Measurements from ENCODE around the gene DCST1. TPM values are rescaled to one million over a fixed set of nuclear protein-coding genes. Genes with fewer than 3 reads are reported as not detected.

Gene DCST1
- total RNA-seq, 1 experiment from 2014 or later: 0.15 TPM

DNA sequence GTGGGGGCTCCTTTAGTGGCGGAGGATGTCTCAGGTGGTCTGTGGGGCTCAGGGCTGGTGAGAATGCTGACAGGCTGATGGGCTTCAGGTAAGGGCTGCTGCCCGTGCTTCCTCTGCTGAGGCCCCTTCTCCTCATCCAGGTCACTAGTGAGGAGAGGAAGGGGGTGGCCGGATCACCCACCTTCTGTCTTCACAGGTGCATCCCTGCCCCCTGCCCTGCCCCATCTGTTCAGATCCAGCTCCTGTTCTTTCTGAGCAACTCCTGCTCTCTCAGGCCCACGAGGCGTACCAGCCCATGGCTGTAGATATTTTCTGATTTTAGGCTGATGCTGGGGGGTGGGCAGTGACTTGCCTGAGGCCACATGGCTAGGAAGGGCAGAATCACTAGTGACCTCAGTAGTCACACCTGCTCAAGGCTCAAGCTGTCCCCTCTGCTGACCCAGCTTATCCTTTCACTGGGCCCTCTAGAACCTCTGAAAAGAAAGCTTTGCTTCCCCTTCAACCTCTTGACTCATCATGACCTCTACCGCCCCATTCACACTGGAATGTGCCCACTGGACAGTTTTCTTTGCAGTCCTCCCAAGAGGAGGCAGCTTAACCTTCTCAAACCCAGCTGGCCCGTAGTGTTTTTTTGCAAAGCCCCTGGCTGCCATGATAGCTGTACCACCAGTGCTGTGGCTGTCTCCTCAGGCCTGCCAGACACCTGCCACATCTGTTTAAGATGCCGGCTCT lies 14.8 kb upstream of the DCST1 start:
- Mint-ChIP-seq H3K4me1 (peaks cover 34% of the 10 kb centered on the region), H3K27me3 (ENCODE audit: low read depth) (peaks cover 4% of the 10 kb centered on the region; the same call in 1 of the 2 replicates), H3K27ac (no peak overlapping the region), H3K9me3 (no peaks in the 10 kb centered on the region), H3K4me3 (no peak overlapping the region), H3K36me3 (peaks cover 3% of the 10 kb centered on the region; the same call in 1 of the 2 replicates)
- CTCF ChIA-PET: interaction anchor here (1.0 to 4.9 kb wide), 16 partner anchors 12 to 208 kb away, joined by 3 to 49 read pairs (median 10); partner anchors contain the start of genes ADAM15, LENEP, PBXIP1 and SHC1
- ATAC-seq: no peak
- TF ChIP-seq JUN (CRISPR knock-in tag; IDR thresholded peaks at IDR 0.05) (no peak), ATF1 (CRISPR knock-in tag; IDR thresholded peaks at IDR 0.05) (no peak), TEAD4 (CRISPR knock-in tag; IDR thresholded peaks at IDR 0.05) (no peak), JAZF1 (CRISPR knock-in tag; IDR thresholded peaks at IDR 0.05) (no peak), ZSCAN18 (CRISPR knock-in tag; IDR thresholded peaks at IDR 0.05) (no peak), ZNF396 (CRISPR knock-in tag; IDR thresholded peaks at IDR 0.05; ENCODE audit: borderline replicate concordance) (no peak), ZNF512 (CRISPR knock-in tag; IDR thresholded peaks at IDR 0.05; ENCODE audit: borderline replicate concordance) (no peak), MYBL2 (CRISPR knock-in tag; IDR thresholded peaks at IDR 0.05) (no peak), ZBTB21 (CRISPR knock-in tag; IDR thresholded peaks at IDR 0.05; ENCODE audit: borderline replicate concordance) (no peak)
- TF ChIP-seq, protein P1, sequence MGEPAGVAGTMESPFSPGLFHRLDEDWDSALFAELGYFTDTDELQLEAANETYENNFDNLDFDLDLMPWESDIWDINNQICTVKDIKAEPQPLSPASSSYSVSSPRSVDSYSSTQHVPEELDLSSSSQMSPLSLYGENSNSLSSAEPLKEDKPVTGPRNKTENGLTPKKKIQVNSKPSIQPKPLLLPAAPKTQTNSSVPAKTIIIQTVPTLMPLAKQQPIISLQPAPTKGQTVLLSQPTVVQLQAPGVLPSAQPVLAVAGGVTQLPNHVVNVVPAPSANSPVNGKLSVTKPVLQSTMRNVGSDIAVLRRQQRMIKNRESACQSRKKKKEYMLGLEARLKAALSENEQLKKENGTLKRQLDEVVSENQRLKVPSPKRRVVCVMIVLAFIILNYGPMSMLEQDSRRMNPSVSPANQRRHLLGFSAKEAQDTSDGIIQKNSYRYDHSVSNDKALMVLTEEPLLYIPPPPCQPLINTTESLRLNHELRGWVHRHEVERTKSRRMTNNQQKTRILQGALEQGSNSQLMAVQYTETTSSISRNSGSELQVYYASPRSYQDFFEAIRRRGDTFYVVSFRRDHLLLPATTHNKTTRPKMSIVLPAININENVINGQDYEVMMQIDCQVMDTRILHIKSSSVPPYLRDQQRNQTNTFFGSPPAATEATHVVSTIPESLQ (CRISPR knock-in tag; IDR thresholded peaks at IDR 0.05): no peak
- TF ChIP-seq, protein P2, sequence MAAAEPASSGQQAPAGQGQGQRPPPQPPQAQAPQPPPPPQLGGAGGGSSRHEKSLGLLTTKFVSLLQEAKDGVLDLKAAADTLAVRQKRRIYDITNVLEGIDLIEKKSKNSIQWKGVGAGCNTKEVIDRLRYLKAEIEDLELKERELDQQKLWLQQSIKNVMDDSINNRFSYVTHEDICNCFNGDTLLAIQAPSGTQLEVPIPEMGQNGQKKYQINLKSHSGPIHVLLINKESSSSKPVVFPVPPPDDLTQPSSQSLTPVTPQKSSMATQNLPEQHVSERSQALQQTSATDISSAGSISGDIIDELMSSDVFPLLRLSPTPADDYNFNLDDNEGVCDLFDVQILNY (CRISPR knock-in tag; IDR thresholded peaks at IDR 0.05): no peak
- POLR2A ChIA-PET: interaction anchor here (1.5 to 2.0 kb wide), 3 partner anchors 25 to 48 kb away, joined by 3 to 14 read pairs (median 3); partner anchors contain the start of genes LENEP and SHC1
- no peak for DNase-seq (ENCODE audit: low spot score)

GRCh38 chr1:155019377-155020245 lies 14.0 kb upstream of the DCST1 start:
- Mint-ChIP-seq H3K36me3 (peaks cover 3% of the 10 kb centered on the region; the same call in 1 of the 2 replicates), H3K27ac (no peak overlapping the region), H3K4me3 (no peak overlapping the region), H3K27me3 (ENCODE audit: low read depth) (peaks cover 4% of the 10 kb centered on the region; the same call in 1 of the 2 replicates), H3K9me3 (no peaks in the 10 kb centered on the region), H3K4me1 (peaks cover 32% of the 10 kb centered on the region)
- no peak for DNase-seq (ENCODE audit: low spot score)
- TF ChIP-seq TEAD1 (CRISPR knock-in tag; IDR thresholded peaks at IDR 0.05): no peak
- TF ChIP-seq CBFB (CRISPR knock-in tag; IDR thresholded peaks at IDR 0.05; ENCODE audit: low read depth): no peak
- TF ChIP-seq, protein P1 (CRISPR knock-in tag; IDR thresholded peaks at IDR 0.05): no peak
- TF ChIP-seq CREB1 (CRISPR knock-in tag; IDR thresholded peaks at IDR 0.05): no peak
- TF ChIP-seq FOXK1 (CRISPR knock-in tag; IDR thresholded peaks at IDR 0.05): no peak
- TF ChIP-seq ZBTB21 (CRISPR knock-in tag; IDR thresholded peaks at IDR 0.05; ENCODE audit: borderline replicate concordance): no peak
- POLR2A ChIA-PET: interaction anchor here (1.6 kb wide), 1 partner anchor 25 kb away, joined by 3 read pairs; no protein-coding TSS in a partner anchor
- ATAC-seq: no peak
- CTCF ChIA-PET: interaction anchor here (1.2 to 4.9 kb wide), 12 partner anchors 13 to 72 kb away, joined by 3 to 49 read pairs (median 10); partner anchors contain the start of genes ADAM15, SHC1 and ZBTB7B
